ENCODE results near the gene LIPC. TPM values are rescaled to one million over a fixed set of nuclear protein-coding genes. Genes with fewer than 3 reads are reported as not detected.

The LIPC gene
- total RNA-seq, 1 donor from 2014 or later, result not detected

DNA sequence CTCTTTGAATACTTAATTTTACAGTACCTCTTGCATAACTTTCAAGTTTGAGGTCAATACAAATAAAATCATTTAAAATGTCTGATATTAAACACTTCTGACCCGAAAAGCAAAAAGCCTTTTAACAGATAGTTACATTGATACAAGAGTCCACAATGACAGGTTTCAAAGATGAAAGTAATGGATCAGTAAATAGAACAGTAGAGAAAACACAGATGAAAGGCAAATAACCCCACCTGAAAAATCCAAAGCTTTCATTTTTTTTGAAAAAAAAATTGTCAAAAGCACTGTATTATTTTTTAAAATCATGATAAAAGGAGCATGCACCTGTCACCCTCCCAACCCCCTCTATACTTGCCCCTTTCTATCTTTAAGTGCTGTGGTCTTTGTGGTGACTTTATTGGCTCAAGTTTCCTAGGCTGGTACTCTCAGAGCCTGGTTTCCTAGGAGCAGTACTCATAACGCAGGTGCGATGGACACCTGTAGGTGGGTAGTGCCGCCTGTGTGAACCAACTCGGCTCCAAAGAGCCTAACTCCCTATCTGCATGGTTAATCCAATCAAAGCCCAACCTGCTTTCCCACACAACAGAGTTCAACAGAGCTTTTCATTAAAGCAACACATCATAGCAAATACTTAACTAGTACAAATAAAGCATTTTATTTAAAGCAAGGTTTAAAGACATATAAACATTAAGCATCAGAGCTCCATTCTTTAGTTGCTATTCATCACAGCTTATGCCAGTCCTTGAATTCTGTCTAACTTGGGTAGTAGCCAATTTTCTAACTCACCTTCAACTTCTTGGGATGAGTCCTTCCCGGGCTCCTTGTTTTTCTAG is 32.2 kb downstream of the LIPC start:
- no peaks in the 10 kb centered on the region for H3K36me3 Mint-ChIP-seq (ENCODE audit: low read depth, unreplicated experiment)
- H3K4me1 Mint-ChIP-seq (ENCODE audit: unreplicated experiment), result peaks cover 8% of the 10 kb centered on the region
- H3K27me3 Mint-ChIP-seq (ENCODE audit: unreplicated experiment), result peaks cover 9% of the 10 kb centered on the region
- H3K27ac Mint-ChIP-seq (ENCODE audit: unreplicated experiment), result no peak overlapping the region
- no peak for DNase-seq (ENCODE audit: low spot score)
- no peak overlapping the region for H3K4me3 Mint-ChIP-seq (ENCODE audit: unreplicated experiment)
- H3K9me3 Mint-ChIP-seq (ENCODE audit: unreplicated experiment), result no peaks in the 10 kb centered on the region
- TF ChIP-seq, protein P1, sequence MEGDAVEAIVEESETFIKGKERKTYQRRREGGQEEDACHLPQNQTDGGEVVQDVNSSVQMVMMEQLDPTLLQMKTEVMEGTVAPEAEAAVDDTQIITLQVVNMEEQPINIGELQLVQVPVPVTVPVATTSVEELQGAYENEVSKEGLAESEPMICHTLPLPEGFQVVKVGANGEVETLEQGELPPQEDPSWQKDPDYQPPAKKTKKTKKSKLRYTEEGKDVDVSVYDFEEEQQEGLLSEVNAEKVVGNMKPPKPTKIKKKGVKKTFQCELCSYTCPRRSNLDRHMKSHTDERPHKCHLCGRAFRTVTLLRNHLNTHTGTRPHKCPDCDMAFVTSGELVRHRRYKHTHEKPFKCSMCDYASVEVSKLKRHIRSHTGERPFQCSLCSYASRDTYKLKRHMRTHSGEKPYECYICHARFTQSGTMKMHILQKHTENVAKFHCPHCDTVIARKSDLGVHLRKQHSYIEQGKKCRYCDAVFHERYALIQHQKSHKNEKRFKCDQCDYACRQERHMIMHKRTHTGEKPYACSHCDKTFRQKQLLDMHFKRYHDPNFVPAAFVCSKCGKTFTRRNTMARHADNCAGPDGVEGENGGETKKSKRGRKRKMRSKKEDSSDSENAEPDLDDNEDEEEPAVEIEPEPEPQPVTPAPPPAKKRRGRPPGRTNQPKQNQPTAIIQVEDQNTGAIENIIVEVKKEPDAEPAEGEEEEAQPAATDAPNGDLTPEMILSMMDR (IDR thresholded peaks at IDR 0.05; ENCODE audit: unreplicated experiment), result no peak

- no peak for DNase-seq (ENCODE audit: low spot score)
- TF ChIP-seq, protein P1 (IDR thresholded peaks at IDR 0.05; ENCODE audit: unreplicated experiment), result no peak
- Mint-ChIP-seq H3K27ac (ENCODE audit: unreplicated experiment) (no peak overlapping the region), H3K27me3 (ENCODE audit: unreplicated experiment) (peaks cover 9% of the 10 kb centered on the region), H3K4me1 (ENCODE audit: unreplicated experiment) (peaks cover 3% of the 10 kb centered on the region), H3K4me3 (ENCODE audit: unreplicated experiment) (no peak overlapping the region), H3K9me3 (ENCODE audit: unreplicated experiment) (no peaks in the 10 kb centered on the region), H3K36me3 (ENCODE audit: low read depth, unreplicated experiment) (no peaks in the 10 kb centered on the region)
These were observed 33.3 kb downstream of the LIPC start for GRCh38 chr15:58465070-58465469.

- Mint-ChIP-seq H3K27me3 (ENCODE audit: unreplicated experiment) (peaks cover 11% of the 10 kb centered on the region), H3K36me3 (ENCODE audit: low read depth, unreplicated experiment) (no peaks in the 10 kb centered on the region), H3K4me1 (ENCODE audit: unreplicated experiment) (no peaks in the 10 kb centered on the region), H3K27ac (ENCODE audit: unreplicated experiment) (no peak overlapping the region), H3K4me3 (ENCODE audit: unreplicated experiment) (no peak overlapping the region), H3K9me3 (ENCODE audit: unreplicated experiment) (no peaks in the 10 kb centered on the region)
- no peak for DNase-seq (ENCODE audit: low spot score)
- TF ChIP-seq, protein P1 (IDR thresholded peaks at IDR 0.05; ENCODE audit: unreplicated experiment), result no peak
These were observed 34.2 kb downstream of the LIPC start for GRCh38 chr15:58465866-58466517.

DNA sequence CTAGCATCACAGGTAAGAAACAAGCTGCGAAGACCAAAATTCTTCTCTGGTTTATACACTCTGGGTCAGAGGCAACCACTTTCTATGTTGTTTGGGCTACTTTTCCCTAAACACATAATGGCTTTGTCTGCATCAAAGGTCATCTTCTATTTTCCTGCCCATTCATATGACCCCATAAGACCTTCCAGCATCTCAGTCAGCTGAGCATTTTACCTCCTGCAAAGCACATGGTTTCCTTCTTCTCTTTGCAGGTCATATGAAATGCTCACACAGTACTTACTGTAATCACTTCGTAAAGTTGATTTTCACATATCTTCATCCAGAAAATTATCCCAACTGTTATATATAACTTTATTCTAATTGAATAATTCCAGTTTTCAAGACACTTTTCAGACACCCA is 34.8 kb downstream of the LIPC start:
- Mint-ChIP-seq H3K4me3 (ENCODE audit: unreplicated experiment) (no peak overlapping the region), H3K9me3 (ENCODE audit: unreplicated experiment) (no peaks in the 10 kb centered on the region), H3K27ac (ENCODE audit: unreplicated experiment) (no peak overlapping the region), H3K36me3 (ENCODE audit: low read depth, unreplicated experiment) (no peaks in the 10 kb centered on the region), H3K4me1 (ENCODE audit: unreplicated experiment) (no peaks in the 10 kb centered on the region), H3K27me3 (ENCODE audit: unreplicated experiment) (peaks cover 11% of the 10 kb centered on the region)
- TF ChIP-seq, protein P1 (IDR thresholded peaks at IDR 0.05; ENCODE audit: unreplicated experiment), result no peak
- no peak for DNase-seq (ENCODE audit: low spot score)

Data from endothelial cell (in vitro differentiated cells).